ELF-1 (cell line): ENCODE measurements around the gene FAF2.
"Not testable (repeated sequence)": the region's sequence is repeated elsewhere in the genome, so short reads cannot be mapped to it uniquely, and the experiment has no call there.

ENCODE experiments used
- DNase-seq: peaks from one replicate; pipeline ENCODE4 v3.0.0-alpha.2; 2016; ENCODE audit warnings: low read depth, low spot score

FAF2 gene

DNA sequence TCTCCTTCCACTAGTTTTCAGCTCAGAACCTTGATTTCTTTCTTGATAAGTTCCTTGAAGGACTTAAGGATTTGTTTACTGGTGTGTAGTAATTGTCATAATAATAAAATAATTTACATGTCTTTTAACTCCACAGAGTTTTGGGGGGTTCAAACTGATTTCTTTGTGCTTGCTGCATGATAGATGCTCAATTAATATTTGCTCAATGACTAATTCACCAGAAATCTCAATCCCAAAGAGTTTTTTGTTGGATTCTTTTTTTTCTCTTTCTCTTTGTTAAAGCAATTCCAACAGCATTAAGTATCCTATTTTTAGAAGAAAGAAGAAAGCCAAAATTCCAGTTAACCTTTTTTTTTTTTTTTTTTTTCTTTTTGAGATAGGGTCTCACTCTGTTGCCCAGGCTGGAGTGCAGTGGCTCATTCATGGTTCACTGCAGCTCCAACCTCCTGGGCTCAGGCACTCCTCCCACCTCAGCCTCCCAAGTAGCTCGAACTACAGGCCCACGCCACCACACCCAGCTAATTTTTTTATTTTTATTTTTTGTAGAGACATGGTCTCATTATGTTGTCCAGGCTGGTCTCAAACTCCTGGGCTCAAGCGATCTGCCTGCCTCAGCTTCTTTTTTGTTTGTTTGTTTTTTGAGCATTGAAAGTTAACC lies 10.8 kb downstream of the FAF2 start:
- DNase-seq: no peak

- no peak for DNase-seq
These were observed 13.2 kb downstream of the FAF2 start for GRCh38 chr5:176461349-176461748.

GRCh38 chr5:176463113-176463764 lies 15.1 kb downstream of the FAF2 start:
- no peak for DNase-seq

DNA sequence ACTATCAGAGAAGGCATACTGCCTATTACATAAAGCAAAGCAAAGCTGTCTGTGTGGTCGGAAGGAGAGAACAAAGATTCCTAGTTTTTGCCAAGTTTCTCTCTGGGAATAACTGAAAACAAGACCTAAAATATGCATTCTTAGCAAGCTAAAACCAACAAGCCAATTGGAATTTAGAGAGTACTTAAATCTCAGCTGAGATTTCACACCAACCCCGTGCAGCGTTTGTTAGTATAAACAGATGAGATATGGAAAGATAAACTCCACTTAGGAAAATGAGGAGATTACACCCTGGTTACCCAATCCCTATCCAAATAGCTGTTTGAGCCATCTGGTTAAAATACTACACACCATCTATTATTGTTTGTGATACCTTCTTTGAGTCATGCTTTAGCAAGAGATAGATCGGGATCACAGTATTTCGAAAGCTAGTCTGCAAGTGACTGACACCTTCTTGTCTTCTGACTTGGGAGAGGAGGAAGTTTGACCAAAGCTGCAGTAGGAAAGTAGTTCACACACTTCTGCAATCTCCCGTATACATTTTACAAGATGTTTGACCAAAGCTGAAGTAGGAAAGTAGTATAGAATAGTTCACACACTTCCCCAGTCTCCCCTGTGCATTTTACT lies 18.2 kb downstream of the FAF2 start:
- DNase-seq: no peak

GRCh38 chr5:176469296-176469695 lies 21.1 kb downstream of the FAF2 start:
- no peak for DNase-seq

GRCh38 chr5:176470539-176470938 lies 22.4 kb downstream of the FAF2 start:
- no peak for DNase-seq

- DNase-seq: no peak
These were observed 22.9 kb downstream of the FAF2 start for GRCh38 chr5:176471098-176471497.

- no peak for DNase-seq
These were observed 25.3 kb downstream of the FAF2 start for GRCh38 chr5:176473335-176474006.

GRCh38 chr5:176474476-176474875 lies 26.3 kb downstream of the FAF2 start:
- DNase-seq: no peak

- DNase-seq: no peak
These were observed 33.5 kb downstream of the FAF2 start for GRCh38 chr5:176481711-176482110.

DNA sequence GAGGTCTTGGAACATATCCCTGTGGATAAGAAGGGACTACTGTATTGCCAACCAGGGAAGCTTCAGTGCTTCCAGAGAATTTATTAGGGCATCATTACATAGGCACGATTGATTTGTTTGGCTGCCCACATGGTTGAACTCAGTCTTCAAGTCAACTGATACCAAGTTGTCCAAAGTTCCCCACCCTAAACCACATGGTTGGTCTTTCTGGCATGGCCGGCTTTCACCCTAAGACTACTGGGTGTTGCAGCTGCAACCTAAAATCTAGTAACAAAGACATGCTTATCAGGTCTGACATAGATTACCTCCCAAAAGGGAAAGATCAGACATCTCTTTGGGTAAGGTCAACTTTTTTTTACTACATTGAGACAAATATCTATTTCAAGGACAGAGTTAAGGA lies 37.0 kb downstream of the FAF2 start:
- no peak for DNase-seq

- no peak for DNase-seq
These were observed 38.1 kb downstream of the FAF2 start for GRCh38 chr5:176486189-176486757.

- DNase-seq: not testable (repeated sequence)
These were observed 39.0 kb downstream of the FAF2 start for GRCh38 chr5:176487160-176487559.

DNA sequence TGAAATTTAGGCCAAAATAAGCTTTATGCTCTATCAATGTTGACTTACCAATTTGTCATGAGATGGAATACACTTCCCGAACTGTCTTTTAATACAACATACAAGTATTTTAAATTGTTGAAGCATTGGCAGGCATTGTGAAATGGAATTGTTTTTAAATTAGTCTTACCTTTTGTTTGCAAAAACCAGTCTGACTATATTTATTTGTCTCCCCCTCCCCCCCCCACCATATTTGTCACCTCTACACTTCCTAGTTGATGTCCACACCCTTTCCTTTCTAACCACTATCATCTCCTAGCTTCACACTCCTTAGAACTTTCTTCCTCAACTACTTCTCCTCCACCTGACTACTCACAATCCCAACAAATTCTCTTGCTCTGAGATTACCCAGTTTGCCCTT lies 40.9 kb downstream of the FAF2 start:
- DNase-seq: no peak

DNA sequence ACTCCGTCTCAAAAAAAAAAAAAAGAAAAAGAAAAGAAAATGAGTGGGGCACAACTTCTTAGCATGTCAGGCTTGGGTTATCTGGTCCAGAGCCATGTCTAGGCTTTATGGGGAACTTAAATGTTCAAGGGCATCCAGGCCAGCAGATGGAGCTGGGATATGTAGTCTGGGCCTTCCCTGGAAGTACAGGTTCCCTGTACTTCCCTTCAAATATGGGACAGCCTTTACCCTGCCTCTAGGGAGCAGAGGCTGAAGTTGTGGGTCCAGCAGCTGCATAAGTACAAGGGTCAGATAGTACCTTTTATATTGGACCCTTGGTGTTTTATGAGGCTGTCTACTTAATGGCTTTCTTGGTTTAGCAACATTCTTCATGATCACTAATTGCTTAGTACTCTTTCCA lies 42.1 kb downstream of the FAF2 start:
- DNase-seq: no peak

DNA sequence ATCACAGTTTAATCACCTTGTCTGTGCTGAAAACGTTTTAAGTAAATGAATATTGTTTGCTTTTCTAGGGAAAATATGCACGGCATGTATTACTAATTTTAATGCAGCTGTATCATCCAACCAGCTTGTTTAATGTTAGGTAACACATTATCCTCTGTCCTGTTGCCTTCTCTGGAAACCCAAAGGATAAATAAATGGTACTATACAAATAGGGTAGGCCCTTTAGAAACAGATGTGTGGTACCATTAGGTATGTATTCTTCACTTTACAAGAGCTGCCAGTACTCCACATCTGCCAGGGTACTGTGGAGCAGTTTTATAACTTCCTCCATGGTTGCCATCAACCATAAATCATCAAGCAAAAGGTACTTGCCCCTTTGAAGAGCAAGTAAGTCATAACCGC lies 42.9 kb downstream of the FAF2 start:
- no peak for DNase-seq

- DNase-seq: no peak
These were observed 43.7 kb downstream of the FAF2 start for GRCh38 chr5:176491901-176492300.

- DNase-seq: no peak
These were observed 44.2 kb downstream of the FAF2 start for GRCh38 chr5:176492431-176492830.

GRCh38 chr5:176497852-176498251 lies 49.7 kb downstream of the FAF2 start:
- DNase-seq: no peak

- no peak for DNase-seq
These were observed 51.1 kb downstream of the FAF2 start for GRCh38 chr5:176499273-176499672.

DNA sequence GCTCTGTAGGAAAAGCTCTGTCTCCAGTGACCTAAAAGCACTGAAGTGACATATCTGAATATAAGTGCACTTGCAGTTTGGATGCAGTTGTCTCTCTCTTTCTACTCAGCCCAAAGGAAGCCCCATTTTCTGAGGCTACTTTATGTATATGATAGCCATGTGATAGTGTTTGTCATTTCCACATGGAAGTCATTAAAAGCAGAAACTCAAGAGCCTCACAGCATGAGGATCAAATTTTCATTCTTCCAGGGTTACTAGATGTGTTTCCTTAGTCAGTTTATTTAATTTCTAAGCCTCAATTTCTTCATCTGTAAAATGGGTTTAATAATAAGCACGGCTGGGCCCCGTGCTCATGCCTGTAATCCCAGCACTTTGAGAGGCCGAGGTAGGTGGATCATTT lies 52.3 kb downstream of the FAF2 start:
- DNase-seq: no peak

DNA sequence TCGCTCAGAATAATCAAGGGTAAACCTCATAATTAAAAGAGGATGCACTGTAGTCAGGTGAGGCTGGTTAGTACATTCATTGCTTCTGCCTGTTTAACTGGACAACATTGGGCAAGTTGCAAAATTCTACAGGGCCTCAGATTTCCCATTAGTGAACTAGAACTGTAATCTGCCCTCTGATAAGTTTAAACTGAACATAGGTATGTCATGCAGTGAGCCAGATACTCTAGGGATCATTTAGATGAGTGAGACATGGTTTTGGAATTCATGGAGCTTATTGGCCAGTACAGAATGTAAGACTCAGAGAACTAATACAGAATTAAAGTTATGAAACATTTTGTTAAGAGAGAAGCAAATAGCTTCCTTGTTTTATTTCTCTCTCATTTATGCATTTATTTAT lies 53.1 kb downstream of the FAF2 start:
- DNase-seq: no peak
